PC-3 (cell line): ENCODE results near the gene YPEL3. TPM values are rescaled to one million over a fixed set of nuclear protein-coding genes. Genes with fewer than 3 reads are reported as not detected.
A peak's percentile ranks its signal among the peaks of the same experiment; 100 is the strongest.

Source experiments
- ATAC-seq: fragments of 200-7000 bp; cut with Tn5 transposase; 2 replicates; pipeline ENCODE4 v1.9.1; 2020; ENCODE audit warnings: mild to moderate bottlenecking, moderate library complexity
- BruUV-seq: library from RNA; stranded (reverse); fragments of 400-500 nt; replicated peaks from 2 replicates; lab custom pipeline; 2021; lab: Mats Ljungman, UMichigan
- CTCF ChIA-PET: fragments of 300-600 bp; sonication (Branson Sonifier 250); formaldehyde crosslinking; loops from one replicate; lab custom pipeline; 2022; ENCODE audit warnings: antibody characterized with exemption; lab: Charles Lee
- POLR2A ChIA-PET: fragments of 300-600 bp; sonication (Branson Sonifier 250); formaldehyde crosslinking; loops from one replicate; lab custom pipeline; 2022; ENCODE audit warnings: antibody characterized with exemption; ENCODE audit not compliant: unreplicated experiment; lab: Charles Lee
- DNase-seq: peaks from one replicate; pipeline ENCODE4 v3.0.0-alpha.2; 2015
- H2AFZ ChIP-seq: fragments of 300-600 bp; sonication (generic); 2 replicates; pipeline ENCODE4 v1.6.0; 2016; ENCODE audit warnings: antibody characterized with exemption, low read length
- H3F3A ChIP-seq: fragments of 300-600 bp; sonication (generic); one replicate; pipeline ENCODE4 v1.6.0; 2017; ENCODE audit warnings: antibody characterized with exemption, low read length, control low read depth, mild to moderate bottlenecking; ENCODE audit not compliant: unreplicated experiment
- H3K27ac ChIP-seq: fragments of 300-600 bp; sonication (generic); 2 replicates; pipeline ENCODE4 v1.5.1; 2016; ENCODE audit warnings: mild to moderate bottlenecking, low read length
- H3K27me3 ChIP-seq: fragments of 300-600 bp; sonication (generic); 2 replicates; pipeline ENCODE4 v1.6.1; 2016; ENCODE audit warnings: low read length, mixed read lengths
- H3K36me3 ChIP-seq: fragments of 300-600 bp; sonication (generic); 2 replicates; pipeline ENCODE4 v1.6.1; 2016; ENCODE audit warnings: low read depth, mixed run types, low read length, mixed read lengths
- H3K4me1 ChIP-seq: fragments of 300-600 bp; sonication (generic); 2 replicates; pipeline ENCODE4 v1.5.1; 2016; ENCODE audit warnings: low read length; ENCODE audit not compliant: insufficient read depth
- H3K4me2 ChIP-seq: fragments of 300-600 bp; sonication (generic); 2 replicates; pipeline ENCODE4 v1.6.0; 2016; ENCODE audit warnings: low read length
- H3K4me3 ChIP-seq: fragments of 300-600 bp; sonication (generic); 2 replicates; pipeline ENCODE4 v1.5.1; 2016; ENCODE audit warnings: mild to moderate bottlenecking, low read length, mixed read lengths
- H3K79me2 ChIP-seq: fragments of 300-600 bp; sonication (generic); 2 replicates; pipeline ENCODE4 v1.6.1; 2017; ENCODE audit warnings: low read length, mixed read lengths
- H3K9ac ChIP-seq: fragments of 300-600 bp; sonication (generic); 2 replicates; pipeline ENCODE4 v1.6.0; 2016; ENCODE audit warnings: mild to moderate bottlenecking, low read length
- H3K9me2 ChIP-seq: fragments of 300-600 bp; sonication (generic); replicated peaks from 2 replicates; pipeline ENCODE4 v1.6.1; 2016; ENCODE audit warnings: mixed run types, low read length, mixed read lengths
- H3K9me3 ChIP-seq: fragments of 300-600 bp; sonication (generic); 2 replicates; pipeline ENCODE4 v1.6.1; 2016; ENCODE audit warnings: low read length, mixed read lengths
- H4K20me1 ChIP-seq: fragments of 300-600 bp; sonication (generic); 2 replicates; pipeline ENCODE4 v1.6.1; 2016; ENCODE audit warnings: low read length, mixed read lengths
- CTCF ChIP-seq: fragments of 300-600 bp; sonication (generic); conservative IDR thresholded peaks from 2 replicates; pipeline ENCODE4 v1.5.1; 2017; ENCODE audit warnings: antibody characterized with exemption, low read depth, mild to moderate bottlenecking, low read length
- EZH2 ChIP-seq: fragments of 300-600 bp; sonication (generic); IDR thresholded peaks from one replicate; pipeline ENCODE4 v1.6.1; 2017; ENCODE audit warnings: antibody characterized with exemption, mild to moderate bottlenecking, low read length; ENCODE audit not compliant: unreplicated experiment
- EZH2phosphoT487 ChIP-seq: fragments of 300-600 bp; sonication (generic); IDR thresholded peaks from 2 replicates; pipeline ENCODE4 v1.6.1; 2018; ENCODE audit warnings: mild to moderate bottlenecking, antibody characterized with exemption, low read length, borderline replicate concordance
- intact Hi-C: fragments of 100-400 bp; cut with micrococcal nuclease; formaldehyde crosslinking; loops from 2 replicates; pipeline ENCODE4 v1.9.0; 2023
- total RNA-seq: library from RNA; depleted of rRNA; stranded (reverse); fragments of >200 nt; gene quantifications from 2 replicates; pipeline ENCODE4 v1.2.3, GENCODE V29; 2014

The YPEL3 gene
- total RNA-seq, 1 experiment from 2014 or later, result 7.7 TPM

- ATAC-seq, result no peak
- Histone ChIP-seq H3K4me1 (peaks cover 30% of the 10 kb centered on the region), H4K20me1 (peaks cover 45% of the 10 kb centered on the region), H2AFZ (no peak overlapping the region), H3K9ac (peak overlapping the region; percentile 90), H3K4me3 (peak overlapping the region; percentile 99), H3K79me2 (peaks cover 69% of the 10 kb centered on the region), H3K4me2 (peak overlapping the region; percentile 99), H3K36me3 (peaks cover 48% of the 10 kb centered on the region), H3F3A (no peaks in the 10 kb centered on the region), H3K9me2 (no peaks in the 10 kb centered on the region), H3K27ac (peak overlapping the region; percentile 78), H3K9me3 (no peaks in the 10 kb centered on the region), H3K27me3 (no peaks in the 10 kb centered on the region)
- ChIA-PET CTCF (no interaction called here), POLR2A (interaction anchor here (0.6 to 0.8 kb wide), 2 partner anchors 93 to 568 kb away, joined by 3 to 5 read pairs; no protein-coding TSS in a partner anchor)
- BruUV-seq, result TSS peak; percentile 54
- no peak for DNase-seq
- intact Hi-C loops, result no loop called here
- TF ChIP-seq EZH2phosphoT487 (no peak), CTCF (no peak), EZH2 (no peak)
These were observed 29.9 kb downstream of the YPEL3 start for GRCh38 chr16:30065943-30066760.

- Histone ChIP-seq H3K36me3 (peaks cover 40% of the 10 kb centered on the region), H3K9me3 (no peaks in the 10 kb centered on the region), H2AFZ (peak within 1 kb of the TSS; percentile 82), H3K79me2 (peaks cover 66% of the 10 kb centered on the region), H3K27ac (peak within 1 kb of the TSS; percentile 97), H4K20me1 (peaks cover 42% of the 10 kb centered on the region), H3K4me3 (peak within 1 kb of the TSS; percentile 99), H3K27me3 (no peaks in the 10 kb centered on the region), H3K9me2 (no peaks in the 10 kb centered on the region), H3K4me1 (peaks cover 36% of the 10 kb centered on the region), H3F3A (no peaks in the 10 kb centered on the region), H3K4me2 (peak within 1 kb of the TSS; percentile 99), H3K9ac (peak within 1 kb of the TSS; percentile 90)
- intact Hi-C loops, result no loop called here
- CTCF ChIA-PET, result interaction anchor here (0.8 kb wide), 1 partner anchor 365 kb away, joined by 3 read pairs; the partner anchor contains the start of gene DCTPP1
- peak; percentile 97 for TF ChIP-seq EZH2phosphoT487
- no peak for TF ChIP-seq EZH2
- peak; percentile 82 for ATAC-seq
- peak; percentile 95 for DNase-seq
- no TSS peak for BruUV-seq
- POLR2A ChIA-PET, result interaction anchor here (0.6 to 0.8 kb wide), 3 partner anchors 92 to 569 kb away, joined by 3 to 5 read pairs (median 3); no protein-coding TSS in a partner anchor
These were observed 30.7 kb downstream of the YPEL3 start, which contains the start of gene ALDOA for GRCh38 chr16:30065102-30065942. Gene ALDOA, plus strand, starts transcription at chr16:30065760. Its CDS starts 1,138 bp downstream, at chr16:30066898.

GRCh38 chr16:30064729-30065101 lies 31.3 kb downstream of the YPEL3 start:
- ATAC-seq, result no peak
- H3K4me2 ChIP-seq, result peak overlapping the region; percentile 88
- H3K27ac ChIP-seq, result peak overlapping the region; percentile 97
- intact Hi-C loops, result no loop called here
- no peaks in the 10 kb centered on the region for H3K9me2 ChIP-seq
- H2AFZ ChIP-seq, result peak overlapping the region; percentile 82; the same call in 1 of the 2 replicates
- no peaks in the 10 kb centered on the region for H3F3A ChIP-seq
- TF ChIP-seq EZH2 (no peak), CTCF (no peak), EZH2phosphoT487 (no peak)
- peak overlapping the region; percentile 99 for H3K4me3 ChIP-seq
- CTCF ChIA-PET, result interaction anchor here (0.8 kb wide), 1 partner anchor 365 kb away, joined by 3 read pairs; the partner anchor contains the start of gene DCTPP1
- no peak for DNase-seq
- H3K4me1 ChIP-seq, result peaks cover 34% of the 10 kb centered on the region
- POLR2A ChIA-PET, result interaction anchor here (0.6 kb wide), 1 partner anchor 567 kb away, joined by 3 read pairs; no protein-coding TSS in a partner anchor
- H3K27me3 ChIP-seq, result no peaks in the 10 kb centered on the region
- no peaks in the 10 kb centered on the region for H3K9me3 ChIP-seq
- H3K79me2 ChIP-seq, result peaks cover 60% of the 10 kb centered on the region
- BruUV-seq, result TSS peak; percentile 72
- peaks cover 36% of the 10 kb centered on the region for H4K20me1 ChIP-seq
- H3K9ac ChIP-seq, result peak overlapping the region; percentile 90
- peaks cover 34% of the 10 kb centered on the region for H3K36me3 ChIP-seq
